PC-3 (cell line): ENCODE measurements around the gene GAD1. TPM values are rescaled to one million over a fixed set of nuclear protein-coding genes. Genes with fewer than 3 reads are reported as not detected.

Experiments
- ATAC-seq: fragments of 200-7000 bp; cut with Tn5 transposase; 2 replicates; pipeline ENCODE4 v1.9.1; 2020; ENCODE audit warnings: mild to moderate bottlenecking, moderate library complexity
- BruUV-seq: library from RNA; stranded (reverse); fragments of 400-500 nt; replicated peaks from 2 replicates; lab custom pipeline; 2021; lab: Mats Ljungman, UMichigan
- CTCF ChIA-PET: fragments of 300-600 bp; sonication (Branson Sonifier 250); formaldehyde crosslinking; loops from one replicate; lab custom pipeline; 2022; ENCODE audit warnings: antibody characterized with exemption; lab: Charles Lee
- POLR2A ChIA-PET: fragments of 300-600 bp; sonication (Branson Sonifier 250); formaldehyde crosslinking; loops from one replicate; lab custom pipeline; 2022; ENCODE audit warnings: antibody characterized with exemption; ENCODE audit not compliant: unreplicated experiment; lab: Charles Lee
- DNase-seq: peaks from one replicate; pipeline ENCODE4 v3.0.0-alpha.2; 2015
- H2AFZ ChIP-seq: fragments of 300-600 bp; sonication (generic); 2 replicates; pipeline ENCODE4 v1.6.0; 2016; ENCODE audit warnings: antibody characterized with exemption, low read length
- H3F3A ChIP-seq: fragments of 300-600 bp; sonication (generic); one replicate; pipeline ENCODE4 v1.6.0; 2017; ENCODE audit warnings: antibody characterized with exemption, low read length, control low read depth, mild to moderate bottlenecking; ENCODE audit not compliant: unreplicated experiment
- H3K27ac ChIP-seq: fragments of 300-600 bp; sonication (generic); 2 replicates; pipeline ENCODE4 v1.5.1; 2016; ENCODE audit warnings: mild to moderate bottlenecking, low read length
- H3K27me3 ChIP-seq: fragments of 300-600 bp; sonication (generic); 2 replicates; pipeline ENCODE4 v1.6.1; 2016; ENCODE audit warnings: low read length, mixed read lengths
- H3K36me3 ChIP-seq: fragments of 300-600 bp; sonication (generic); 2 replicates; pipeline ENCODE4 v1.6.1; 2016; ENCODE audit warnings: low read depth, mixed run types, low read length, mixed read lengths
- H3K4me1 ChIP-seq: fragments of 300-600 bp; sonication (generic); 2 replicates; pipeline ENCODE4 v1.5.1; 2016; ENCODE audit warnings: low read length; ENCODE audit not compliant: insufficient read depth
- H3K4me2 ChIP-seq: fragments of 300-600 bp; sonication (generic); 2 replicates; pipeline ENCODE4 v1.6.0; 2016; ENCODE audit warnings: low read length
- H3K4me3 ChIP-seq: fragments of 300-600 bp; sonication (generic); 2 replicates; pipeline ENCODE4 v1.5.1; 2016; ENCODE audit warnings: mild to moderate bottlenecking, low read length, mixed read lengths
- H3K79me2 ChIP-seq: fragments of 300-600 bp; sonication (generic); 2 replicates; pipeline ENCODE4 v1.6.1; 2017; ENCODE audit warnings: low read length, mixed read lengths
- H3K9ac ChIP-seq: fragments of 300-600 bp; sonication (generic); 2 replicates; pipeline ENCODE4 v1.6.0; 2016; ENCODE audit warnings: mild to moderate bottlenecking, low read length
- H3K9me2 ChIP-seq: fragments of 300-600 bp; sonication (generic); replicated peaks from 2 replicates; pipeline ENCODE4 v1.6.1; 2016; ENCODE audit warnings: mixed run types, low read length, mixed read lengths
- H3K9me3 ChIP-seq: fragments of 300-600 bp; sonication (generic); 2 replicates; pipeline ENCODE4 v1.6.1; 2016; ENCODE audit warnings: low read length, mixed read lengths
- H4K20me1 ChIP-seq: fragments of 300-600 bp; sonication (generic); 2 replicates; pipeline ENCODE4 v1.6.1; 2016; ENCODE audit warnings: low read length, mixed read lengths
- CTCF ChIP-seq: fragments of 300-600 bp; sonication (generic); conservative IDR thresholded peaks from 2 replicates; pipeline ENCODE4 v1.5.1; 2017; ENCODE audit warnings: antibody characterized with exemption, low read depth, mild to moderate bottlenecking, low read length
- EZH2 ChIP-seq: fragments of 300-600 bp; sonication (generic); IDR thresholded peaks from one replicate; pipeline ENCODE4 v1.6.1; 2017; ENCODE audit warnings: antibody characterized with exemption, mild to moderate bottlenecking, low read length; ENCODE audit not compliant: unreplicated experiment
- EZH2phosphoT487 ChIP-seq: fragments of 300-600 bp; sonication (generic); IDR thresholded peaks from 2 replicates; pipeline ENCODE4 v1.6.1; 2018; ENCODE audit warnings: mild to moderate bottlenecking, antibody characterized with exemption, low read length, borderline replicate concordance
- intact Hi-C: fragments of 100-400 bp; cut with micrococcal nuclease; formaldehyde crosslinking; loops from 2 replicates; pipeline ENCODE4 v1.9.0; 2023
- total RNA-seq: library from RNA; depleted of rRNA; stranded (reverse); fragments of >200 nt; gene quantifications from 2 replicates; pipeline ENCODE4 v1.2.3, GENCODE V29; 2014

The GAD1 gene
- total RNA-seq, 1 experiment from 2014 or later, result 10.6 TPM

- intact Hi-C loops, result no loop called here
- no peak for ATAC-seq
- H3K4me1 ChIP-seq, result no peaks in the 10 kb centered on the region
- H3K79me2 ChIP-seq, result no peaks in the 10 kb centered on the region
- ChIA-PET POLR2A (no interaction called here), CTCF (no interaction called here)
- no peaks in the 10 kb centered on the region for H3K9me2 ChIP-seq
- H3K27me3 ChIP-seq, result no peaks in the 10 kb centered on the region
- no peak for DNase-seq
- H3F3A ChIP-seq, result no peaks in the 10 kb centered on the region
- H3K4me2 ChIP-seq, result no peak overlapping the region
- no peak overlapping the region for H2AFZ ChIP-seq
- no TSS peak for BruUV-seq
- no peaks in the 10 kb centered on the region for H3K9me3 ChIP-seq
- H4K20me1 ChIP-seq, result no peaks in the 10 kb centered on the region
- no peak overlapping the region for H3K27ac ChIP-seq
- no peak overlapping the region for H3K4me3 ChIP-seq
- H3K36me3 ChIP-seq, result no peaks in the 10 kb centered on the region; the same call in 1 of the 2 replicates
- TF ChIP-seq EZH2 (no peak), CTCF (no peak), EZH2phosphoT487 (no peak)
- no peak overlapping the region for H3K9ac ChIP-seq
Measured at GRCh38 chr2:170850251-170850650, 33.6 kb downstream of the GAD1 start.

DNA sequence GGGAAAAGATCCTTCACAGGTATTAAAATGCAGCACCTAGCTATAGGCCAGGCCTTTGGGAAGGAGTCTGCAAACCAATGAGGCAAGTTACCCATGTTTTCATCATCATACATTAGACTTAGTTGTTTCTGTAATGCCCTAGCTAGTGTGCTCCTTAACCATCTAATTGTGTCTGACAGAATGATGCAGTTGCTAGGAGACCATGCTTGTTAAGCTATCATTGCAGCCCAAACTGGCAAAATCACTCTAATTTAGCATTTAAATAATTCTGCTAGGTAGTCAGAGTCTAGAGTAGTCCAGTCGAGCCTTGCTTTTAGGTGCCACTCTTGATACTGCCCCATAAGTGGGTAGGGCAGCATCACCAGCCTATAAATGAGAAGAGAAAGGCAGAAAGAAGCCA lies 34.9 kb downstream of the GAD1 start:
- H3K9ac ChIP-seq, result no peak overlapping the region
- no peaks in the 10 kb centered on the region for H3K27me3 ChIP-seq
- H3K9me3 ChIP-seq, result no peaks in the 10 kb centered on the region
- H3K36me3 ChIP-seq, result no peaks in the 10 kb centered on the region; the same call in 1 of the 2 replicates
- ChIA-PET POLR2A (no interaction called here), CTCF (interaction anchor here (0.6 kb wide), 1 partner anchor 24 kb away, joined by 4 read pairs; no protein-coding TSS in a partner anchor)
- no peaks in the 10 kb centered on the region for H4K20me1 ChIP-seq
- H3F3A ChIP-seq, result no peaks in the 10 kb centered on the region
- no TSS peak for BruUV-seq
- DNase-seq (no peak), ATAC-seq (no peak)
- no peak overlapping the region for H3K4me3 ChIP-seq
- no peak overlapping the region for H2AFZ ChIP-seq
- no peak overlapping the region for H3K27ac ChIP-seq
- no peaks in the 10 kb centered on the region for H3K79me2 ChIP-seq
- no peak overlapping the region for H3K4me2 ChIP-seq
- intact Hi-C loops, result no loop called here
- TF ChIP-seq CTCF, result no peak
- no peak for TF ChIP-seq EZH2
- no peak for TF ChIP-seq EZH2phosphoT487
- no peaks in the 10 kb centered on the region for H3K4me1 ChIP-seq
- H3K9me2 ChIP-seq, result no peaks in the 10 kb centered on the region

GRCh38 chr2:170856066-170856465 lies 39.4 kb downstream of the GAD1 start:
- no peaks in the 10 kb centered on the region for H3K79me2 ChIP-seq
- no peaks in the 10 kb centered on the region for H3K4me1 ChIP-seq
- H2AFZ ChIP-seq, result no peak overlapping the region
- no peaks in the 10 kb centered on the region for H3K9me3 ChIP-seq
- intact Hi-C loops, result no loop called here
- H3K4me3 ChIP-seq, result no peak overlapping the region
- ChIA-PET POLR2A (no interaction called here), CTCF (no interaction called here)
- BruUV-seq, result no TSS peak
- no peak for DNase-seq
- no peak overlapping the region for H3K9ac ChIP-seq
- TF ChIP-seq CTCF (no peak), EZH2 (no peak), EZH2phosphoT487 (no peak)
- H3F3A ChIP-seq, result no peaks in the 10 kb centered on the region
- no peaks in the 10 kb centered on the region for H3K36me3 ChIP-seq
- H3K27me3 ChIP-seq, result no peaks in the 10 kb centered on the region
- no peak overlapping the region for H3K4me2 ChIP-seq
- no peaks in the 10 kb centered on the region for H4K20me1 ChIP-seq
- no peak overlapping the region for H3K27ac ChIP-seq
- no peaks in the 10 kb centered on the region for H3K9me2 ChIP-seq
- ATAC-seq, result no peak
